Activated CD4-positive, alpha-beta memory T cell treated with anti-CD3 and anti-CD28 coated beads for 36 hours (primary cell): ENCODE measurements around the gene SNX22. TPM values are rescaled to one million over a fixed set of nuclear protein-coding genes. Genes with fewer than 3 reads are reported as not detected.
A peak's percentile ranks its signal among the peaks of the same experiment; 100 is the strongest.

Experiments
- CTCF ChIA-PET: fragments of 350-600 bp; sonication (Branson Sonifier 250); formaldehyde crosslinking; loops from one replicate; lab custom pipeline; 2021; ENCODE audit warnings: antibody characterized with exemption, inconsistent platforms; lab: Charles Lee
- POLR2A ChIA-PET: fragments of 350-600 bp; sonication (Branson Sonifier 250); formaldehyde crosslinking; loops from one replicate; lab custom pipeline; 2021; ENCODE audit warnings: antibody characterized with exemption; lab: Charles Lee
- DNase-seq: peaks from one replicate; pipeline ENCODE4 v3.0.0-alpha.2; 2020
- H3K27ac Mint-ChIP-seq: one replicate; pipeline ENCODE4 v1.8.0; 2021; ENCODE audit warnings: mixed read lengths
- H3K27me3 Mint-ChIP-seq: one replicate; pipeline ENCODE4 v1.8.0; 2021; ENCODE audit warnings: mixed read lengths
- H3K36me3 Mint-ChIP-seq: one replicate; pipeline ENCODE4 v1.8.0; 2021; ENCODE audit warnings: mixed read lengths
- H3K4me1 Mint-ChIP-seq: one replicate; pipeline ENCODE4 v1.8.0; 2021; ENCODE audit warnings: low read depth, mixed read lengths
- H3K4me3 Mint-ChIP-seq: one replicate; pipeline ENCODE4 v1.8.0; 2021; ENCODE audit warnings: mild to moderate bottlenecking, mixed read lengths
- H3K9me3 Mint-ChIP-seq: one replicate; pipeline ENCODE4 v1.8.0; 2021; ENCODE audit warnings: mixed read lengths
- intact Hi-C: fragments of 100-400 bp; cut with micrococcal nuclease; formaldehyde crosslinking; loops from one replicate; pipeline ENCODE4 v1.15.1; 2023
- total RNA-seq, 2 experiments: library from RNA; stranded (reverse); gene quantifications; one replicate each; pipeline ENCODE4 v1.2.3, GENCODE V29; 2021

SNX22 gene
- total RNA-seq, 2 experiments from 2014 or later: 0.38 to 0.68 TPM

- Mint-ChIP-seq H3K27me3 (no peaks in the 10 kb centered on the region), H3K4me3 (peak overlapping the region; percentile 29), H3K9me3 (no peaks in the 10 kb centered on the region), H3K36me3 (peaks cover 21% of the 10 kb centered on the region), H3K4me1 (peaks cover 18% of the 10 kb centered on the region), H3K27ac (peak overlapping the region; percentile 76)
- ChIA-PET CTCF (interaction anchor here (1.4 to 1.9 kb wide), 2 partner anchors 25 to 499 kb away, joined by 3 to 8 read pairs; partner anchors contain the start of gene PPIB), POLR2A (interaction anchor here (0.6 to 1.5 kb wide), 3 partner anchors 24 to 578 kb away, joined by 3 to 7 read pairs (median 4); partner anchors contain the start of gene PPIB)
- intact Hi-C loops: loop anchor here (1.0 kb wide), 4 partner anchors 24 to 511 kb away; partner anchors contain the start of gene PPIB
- no peak for DNase-seq
Measured at GRCh38 chr15:64187396-64188191, 36.1 kb downstream of the SNX22 start.

GRCh38 chr15:64191971-64192830, 40.7 kb downstream of the SNX22 start:
- H3K4me1 Mint-ChIP-seq: peaks cover 18% of the 10 kb centered on the region
- ChIA-PET CTCF (interaction anchor here (0.9 kb wide), 1 partner anchor 18 kb away, joined by 3 read pairs; no protein-coding TSS in a partner anchor), POLR2A (interaction anchor here (0.9 kb wide), 1 partner anchor 164 kb away, joined by 4 read pairs; the partner anchor contains the start of gene CSNK1G1)
- H3K27ac Mint-ChIP-seq: no peak overlapping the region
- H3K4me3 Mint-ChIP-seq: no peak overlapping the region
- intact Hi-C loops: no loop called here
- no peak for DNase-seq
- H3K36me3 Mint-ChIP-seq: peaks cover 22% of the 10 kb centered on the region
- no peaks in the 10 kb centered on the region for H3K27me3 Mint-ChIP-seq
- no peaks in the 10 kb centered on the region for H3K9me3 Mint-ChIP-seq

- Mint-ChIP-seq H3K4me1 (peaks cover 2% of the 10 kb centered on the region), H3K4me3 (no peak overlapping the region), H3K27me3 (no peaks in the 10 kb centered on the region), H3K27ac (no peak overlapping the region), H3K9me3 (no peaks in the 10 kb centered on the region), H3K36me3 (peaks cover 15% of the 10 kb centered on the region)
- ChIA-PET CTCF (interaction anchor here (0.7 kb wide), 2 partner anchors 9 to 11 kb away, joined by 3 read pairs; no protein-coding TSS in a partner anchor), POLR2A (no interaction called here)
- intact Hi-C loops: no loop called here
- no peak for DNase-seq
Measured at GRCh38 chr15:64193971-64194370, 42.4 kb downstream of the SNX22 start.

GRCh38 chr15:64197425-64197824, 45.9 kb downstream of the SNX22 start:
- Mint-ChIP-seq H3K4me3 (no peak overlapping the region), H3K27ac (no peak overlapping the region), H3K36me3 (peaks cover 24% of the 10 kb centered on the region), H3K4me1 (no peaks in the 10 kb centered on the region), H3K27me3 (no peaks in the 10 kb centered on the region), H3K9me3 (no peaks in the 10 kb centered on the region)
- DNase-seq: no peak
- intact Hi-C loops: no loop called here
- ChIA-PET CTCF (no interaction called here), POLR2A (no interaction called here)

GRCh38 chr15:64205202-64205601, 53.7 kb downstream of the SNX22 start:
- DNase-seq: no peak
- no peak overlapping the region for H3K4me3 Mint-ChIP-seq
- CTCF ChIA-PET: no interaction called here
- peaks cover 6% of the 10 kb centered on the region for H3K4me1 Mint-ChIP-seq
- POLR2A ChIA-PET: no interaction called here
- H3K36me3 Mint-ChIP-seq: peaks cover 20% of the 10 kb centered on the region
- H3K27ac Mint-ChIP-seq: no peak overlapping the region
- intact Hi-C loops: no loop called here
- H3K9me3 Mint-ChIP-seq: no peaks in the 10 kb centered on the region
- no peaks in the 10 kb centered on the region for H3K27me3 Mint-ChIP-seq

Other genes starting within 250 kb of the SNX22 start
- gene DAPK2, start 105.2 kb upstream of the SNX22 start, total RNA-seq: under 1 TPM; 0.81 to 0.87 TPM
- gene CIAO2A, start 57.9 kb upstream of the SNX22 start, total RNA-seq: 10 to 100 TPM; 95.4 to 97.4 TPM
- 100 to 1,000 TPM in 1 of 2 experiments, 10 to 100 TPM in 1; 99.3 to 102 TPM for gene SNX1, start 55.7 kb upstream of the SNX22 start, total RNA-seq
- 100 to 1,000 TPM; 277 to 283 TPM for gene PPIB, start 11.3 kb downstream of the SNX22 start, total RNA-seq
- 10 to 100 TPM; 17.5 to 20.9 TPM for gene CSNK1G1, start 204.4 kb downstream of the SNX22 start, total RNA-seq
- gene PCLAF, start 229.7 kb downstream of the SNX22 start, total RNA-seq: 10 to 100 TPM; 82.4 to 85.8 TPM
- gene TRIP4, start 236.1 kb downstream of the SNX22 start, total RNA-seq: 10 to 100 TPM; 21.7 to 22.2 TPM